Loucy (cell line): ENCODE measurements around the gene KRTAP10-11.

Experiments
- CTCF ChIP-seq: fragments of 200-600 bp; sonication (generic); conservative IDR thresholded peaks from 2 replicates; pipeline ENCODE4 v1.5.1; 2014; ENCODE audit warnings: mild to moderate bottlenecking, antibody characterized with exemption, low read length
- EZH2phosphoT487 ChIP-seq: fragments of 200-600 bp; IDR thresholded peaks from 2 replicates; pipeline ENCODE4 v1.6.1; 2018; ENCODE audit warnings: antibody characterized with exemption, mild to moderate bottlenecking, moderate library complexity, borderline replicate concordance

DNA sequence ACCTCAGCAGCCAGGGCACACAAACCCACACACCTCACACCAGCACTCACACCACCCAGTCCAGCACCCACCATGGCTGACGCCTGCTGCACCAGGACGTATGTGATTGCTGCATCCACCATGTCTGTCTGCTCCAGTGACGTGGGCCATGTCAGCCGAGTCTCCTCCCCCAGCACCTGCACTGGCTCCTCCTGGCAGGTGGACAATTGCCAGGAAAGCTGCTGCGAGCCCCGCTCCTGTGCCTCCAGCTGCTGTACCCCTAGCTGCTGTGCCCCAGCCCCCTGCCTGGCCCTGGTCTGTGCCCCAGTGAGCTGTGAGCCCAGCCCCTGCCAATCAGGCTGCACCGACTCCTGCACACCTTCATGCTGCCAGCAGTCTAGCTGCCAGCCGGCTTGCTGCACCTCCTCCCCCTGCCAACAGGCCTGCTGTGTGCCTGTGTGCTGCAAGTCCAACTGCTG, 34.2 kb upstream of the KRTAP10-11 start, which contains the start of gene KRTAP10-8:
- no peak for TF ChIP-seq CTCF
- TF ChIP-seq EZH2phosphoT487, result no peak
